HG02798 (cell line): ENCODE measurements around the gene GRK3.
A peak's percentile ranks its signal among the peaks of the same experiment; 100 is the strongest.

ENCODE experiments used
- ATAC-seq: cut with Tn5 transposase; IDR thresholded peaks from one replicate; pipeline ENCODE4 v1.9.1; 2021; ENCODE audit warnings: mild to moderate bottlenecking; ENCODE audit not compliant: unreplicated experiment, poor library complexity

The GRK3 gene

DNA sequence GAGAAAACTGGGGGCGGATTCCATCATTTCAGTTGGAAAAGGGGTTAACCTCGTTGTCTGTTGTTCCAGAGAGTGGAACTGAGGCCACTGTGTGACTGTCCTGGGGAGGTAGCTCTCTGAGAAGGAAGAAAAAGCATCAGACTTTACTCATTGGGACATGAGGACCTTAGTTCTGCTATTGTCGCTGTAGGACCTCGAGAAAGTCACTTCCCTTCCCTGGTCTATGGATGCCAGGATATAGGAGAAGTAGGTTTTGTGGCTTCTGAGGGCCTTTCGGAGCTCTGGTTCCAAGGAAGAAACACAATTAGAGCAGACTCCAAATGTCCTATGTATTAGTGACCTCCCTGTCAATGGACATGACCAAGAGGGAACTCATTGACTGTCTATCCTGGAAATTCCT is 183.7 kb downstream of the GRK3 start:
- no peak for ATAC-seq

DNA sequence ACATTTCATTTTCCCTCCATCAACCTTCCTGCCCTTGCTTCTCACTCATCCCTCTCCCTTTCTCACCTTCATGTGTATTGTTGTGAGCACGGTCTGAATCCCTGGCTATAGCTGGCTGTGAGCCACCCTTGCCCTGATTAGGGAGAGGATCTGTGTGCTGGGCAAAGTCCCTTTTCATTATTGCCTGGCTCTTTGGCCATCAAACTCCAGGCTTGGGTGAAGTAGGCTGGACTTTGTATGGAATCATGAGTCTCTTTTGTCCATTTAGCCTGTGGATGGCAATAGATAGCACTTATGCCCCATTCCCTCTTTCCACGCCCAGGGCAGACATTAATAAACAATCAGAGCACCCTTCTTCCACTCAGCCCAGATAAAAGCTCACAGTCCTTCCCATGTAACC is 184.2 kb downstream of the GRK3 start:
- no peak for ATAC-seq

DNA sequence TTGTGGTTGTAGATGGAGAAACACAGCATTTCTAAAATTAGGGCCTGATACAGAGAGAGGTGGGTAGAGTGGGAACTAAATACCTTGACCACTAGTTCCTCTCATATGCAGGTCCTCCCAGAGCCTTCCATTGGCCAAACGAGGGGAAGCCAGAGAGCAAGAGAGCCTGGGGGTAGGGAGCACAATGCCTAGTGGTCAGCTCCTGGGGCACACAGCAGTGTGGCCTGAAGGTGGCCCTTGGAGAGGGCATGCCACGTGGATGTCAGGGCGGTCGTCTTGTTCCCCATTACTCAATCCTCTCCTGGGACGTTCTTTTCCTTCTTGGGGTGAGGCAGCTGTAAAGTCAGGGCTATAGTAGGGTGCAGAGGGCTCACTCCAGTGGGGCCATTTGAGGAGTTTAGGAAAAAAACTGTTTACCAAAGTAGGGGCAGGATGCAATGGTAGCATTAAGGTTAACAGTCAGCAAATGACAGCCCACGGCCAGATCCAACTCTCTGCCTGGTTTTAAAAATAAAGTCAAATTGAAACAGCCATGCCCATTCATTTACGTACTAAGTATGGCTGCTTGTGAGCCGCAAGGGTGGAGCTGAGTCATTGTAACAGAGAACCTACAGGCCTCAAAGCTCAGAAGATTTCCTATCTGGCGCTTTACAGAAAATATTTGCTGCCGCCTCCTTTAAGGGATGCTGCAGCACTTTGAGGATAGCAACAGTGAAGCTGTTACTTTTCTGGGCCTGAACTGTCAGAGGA is 185.1 kb downstream of the GRK3 start:
- peak; percentile 71 for ATAC-seq

- no peak for ATAC-seq
These were observed 186.2 kb downstream of the GRK3 start for GRCh38 chr22:25750569-25751173.

DNA sequence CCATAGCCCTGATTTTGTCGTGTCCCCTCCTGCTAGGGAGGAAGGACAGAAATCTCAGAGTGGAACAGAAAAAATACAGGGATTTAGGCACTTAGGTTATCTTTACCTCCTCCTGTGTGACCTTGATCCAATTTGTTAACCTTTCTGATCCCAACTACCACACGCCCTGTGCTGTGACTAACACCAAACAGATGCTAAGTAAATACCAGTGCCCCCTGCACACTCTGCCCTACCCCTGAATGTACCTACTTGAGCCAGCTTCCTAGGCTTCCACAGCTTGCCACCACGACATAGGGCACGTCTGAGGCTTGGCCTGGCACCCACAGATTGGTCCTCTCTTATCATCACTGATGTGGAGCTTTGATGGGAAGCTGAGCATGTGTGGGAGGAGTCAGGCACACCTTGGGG is 186.7 kb downstream of the GRK3 start:
- ATAC-seq, result no peak

GRCh38 chr22:25752615-25753214 is 188.2 kb downstream of the GRK3 start:
- no peak for ATAC-seq

DNA sequence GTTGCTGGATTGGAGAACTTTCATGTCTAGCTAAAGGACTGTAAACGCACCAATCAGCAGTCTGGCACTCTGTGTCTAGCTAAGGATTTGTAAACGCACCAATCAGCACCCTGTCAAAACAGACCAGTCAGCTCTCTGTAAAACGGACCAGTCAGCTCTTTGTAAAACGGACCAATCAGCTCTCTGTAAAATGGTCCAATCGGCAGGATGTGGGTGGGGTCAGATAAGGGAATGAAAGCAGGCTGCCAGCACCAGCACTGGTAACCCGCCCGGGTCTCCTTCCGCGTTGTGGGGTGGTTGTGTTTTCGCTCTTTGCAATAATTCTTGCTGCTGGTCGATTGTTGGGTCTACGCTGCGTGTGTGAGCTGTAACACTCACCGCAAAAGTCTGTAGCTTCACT is 188.8 kb downstream of the GRK3 start:
- ATAC-seq, result no peak

DNA sequence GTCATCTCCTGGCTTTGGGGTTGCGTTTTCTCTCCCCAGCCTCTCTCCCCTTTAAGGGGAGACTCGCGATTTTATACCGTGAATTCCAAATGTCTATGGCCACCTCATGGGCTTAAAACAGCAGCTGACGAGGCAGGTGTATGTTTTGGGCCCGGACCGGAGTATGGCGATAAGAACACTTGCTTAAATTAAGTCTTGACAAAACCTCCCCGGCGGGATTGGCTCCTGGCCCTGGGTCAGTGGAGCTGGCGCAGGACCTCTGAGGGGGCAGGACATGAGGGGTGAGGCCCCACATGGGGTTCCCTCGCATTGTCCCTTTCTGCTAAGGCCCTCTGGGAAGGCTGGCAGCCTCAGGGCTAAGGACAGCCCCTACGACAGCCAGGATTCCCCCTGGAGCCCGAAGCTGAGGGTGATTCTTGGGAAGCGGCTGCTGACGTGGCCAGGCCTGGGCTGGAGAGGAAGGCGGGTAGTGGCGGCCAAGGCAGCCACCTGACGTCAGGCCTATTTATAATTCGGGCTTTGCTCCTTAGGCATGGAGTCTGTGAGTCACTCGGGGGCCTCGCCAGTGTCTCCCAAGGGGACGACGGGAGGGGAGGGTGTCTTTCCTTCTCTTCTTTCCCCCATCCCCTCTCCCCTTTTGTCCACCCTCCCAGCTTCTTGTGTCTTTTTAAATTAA is 190.2 kb downstream of the GRK3 start:
- no peak for ATAC-seq

GRCh38 chr22:25757686-25758085 is 193.2 kb downstream of the GRK3 start:
- ATAC-seq, result no peak

GRCh38 chr22:25758316-25758715 is 193.8 kb downstream of the GRK3 start:
- no peak for ATAC-seq

- ATAC-seq, result no peak
These were observed 195.4 kb downstream of the GRK3 start for GRCh38 chr22:25759825-25760231.

- ATAC-seq, result no peak
These were observed 195.8 kb downstream of the GRK3 start for GRCh38 chr22:25760294-25760693.

GRCh38 chr22:25760848-25761595 is 196.5 kb downstream of the GRK3 start:
- ATAC-seq, result no peak

- no peak for ATAC-seq
These were observed 197.7 kb downstream of the GRK3 start for GRCh38 chr22:25762147-25762546.

GRCh38 chr22:25763239-25763777 is 198.8 kb downstream of the GRK3 start:
- ATAC-seq, result no peak

DNA sequence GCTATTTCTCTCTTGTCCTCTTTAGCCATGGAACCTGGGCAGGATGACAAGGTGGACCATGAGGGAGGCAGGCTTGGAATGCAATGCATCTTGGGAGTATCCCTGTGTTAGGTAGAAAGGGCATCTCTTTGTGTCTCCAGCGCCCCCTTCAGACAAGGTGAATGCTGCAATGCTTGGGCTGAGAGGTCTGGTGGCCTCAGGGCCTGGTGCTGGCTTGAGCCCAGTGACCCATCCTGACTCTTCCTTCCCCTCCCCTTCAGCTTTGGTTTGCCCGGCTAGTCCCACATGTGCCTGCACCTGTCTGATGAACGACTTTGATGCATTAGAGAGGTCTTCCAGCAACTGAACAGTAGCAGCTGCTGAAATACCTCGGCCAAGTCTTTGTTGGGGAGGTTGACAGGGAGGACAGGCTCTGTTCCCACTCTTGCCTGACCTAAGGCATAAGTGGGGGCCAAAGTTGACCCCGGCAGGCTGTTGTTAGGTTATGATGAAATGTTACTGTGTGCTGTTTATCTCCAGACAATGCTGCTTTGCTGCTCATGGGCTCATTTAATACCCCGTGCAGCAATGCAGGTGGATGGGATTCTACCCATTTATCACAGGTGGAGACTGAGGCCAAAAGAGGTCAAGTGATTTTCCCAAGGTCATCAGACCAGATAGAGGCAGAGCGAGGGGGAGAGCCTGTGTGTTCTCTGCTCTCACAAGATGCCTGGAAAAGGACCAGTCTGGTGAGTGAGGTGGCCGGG is 200.0 kb downstream of the GRK3 start:
- no peak for ATAC-seq

- ATAC-seq, result no peak
These were observed 200.5 kb downstream of the GRK3 start for GRCh38 chr22:25765016-25765367.

- ATAC-seq, result no peak
These were observed 201.3 kb downstream of the GRK3 start for GRCh38 chr22:25765801-25766200.

GRCh38 chr22:25766418-25766817 is 201.9 kb downstream of the GRK3 start:
- no peak for ATAC-seq

DNA sequence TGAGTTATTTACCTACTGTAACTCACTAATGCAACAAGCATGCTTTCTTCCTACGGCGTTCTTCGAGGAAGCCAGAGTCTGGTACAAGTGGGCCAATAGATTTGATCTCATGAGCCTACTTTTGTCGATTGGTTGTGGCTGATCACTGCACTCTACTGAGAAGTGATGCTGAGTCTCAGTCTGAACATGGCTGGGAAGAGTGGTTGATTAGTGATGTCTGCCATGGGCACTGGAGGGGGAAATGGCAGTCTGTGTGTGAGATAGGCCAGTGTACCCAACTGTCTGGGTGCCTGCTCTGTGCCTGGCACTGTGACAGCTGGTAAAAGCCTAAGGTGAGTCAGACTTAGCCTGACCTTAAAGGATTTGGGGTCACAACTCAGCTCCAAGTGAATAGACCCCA is 205.9 kb downstream of the GRK3 start:
- ATAC-seq, result no peak
